ENCODE measurements around the gene ATP2B2.
A peak's percentile ranks its signal among the peaks of the same experiment; 100 is the strongest.

Gene ATP2B2

DNA sequence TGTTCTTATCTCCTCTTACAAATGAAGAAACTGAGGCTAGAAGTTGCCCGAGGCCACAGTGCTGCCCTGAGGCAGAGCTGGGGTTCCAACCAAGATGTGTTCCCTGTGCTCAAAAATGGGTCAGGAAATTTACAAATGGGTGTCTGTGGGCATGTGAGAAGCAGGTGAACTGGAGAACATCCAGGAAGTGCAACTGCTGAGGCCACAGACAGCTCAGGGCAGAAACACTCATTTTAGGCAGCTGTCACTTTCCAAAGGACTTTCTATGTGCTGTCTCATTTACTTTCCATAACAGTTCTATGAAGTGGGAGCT, 47.2 kb upstream of the ATP2B2 start:
- H2BK120ac ChIP-seq (ENCODE audit: low read depth, low read length), result no peak overlapping the region
- no peak overlapping the region for H2BK15ac ChIP-seq (ENCODE audit: low read length)
- H3K27ac ChIP-seq (replicated peaks; ENCODE audit: low read length), result no peak overlapping the region
- H3K4me1 ChIP-seq (ENCODE audit: control insufficient read depth in 2 of 2, insufficient read depth in 1 of 2, low read depth in 1 of 2, low read length in 2 of 2), result peaks cover 12 to 33% of the 10 kb centered on the region in 2 donors
- peaks cover 0 to under 1% (median 0%) of the 10 kb centered on the region in 3 experiments for H3K27me3 ChIP-seq (ENCODE audit: control insufficient read depth in 3 of 3, insufficient read depth in 3 of 3, low read depth in 1 of 3, low read length in 3 of 3)
- no peak overlapping the region for H3K4me3 ChIP-seq (ENCODE audit: low read length in 2 of 2)
- H3K4ac ChIP-seq (ENCODE audit: low read length), result no peak overlapping the region
- H3K4me2 ChIP-seq (ENCODE audit: insufficient read depth, low read length, poor library complexity, severe bottlenecking), result no peak overlapping the region
- H3K14ac ChIP-seq (ENCODE audit: low read length), result no peak overlapping the region
- H4K91ac ChIP-seq (ENCODE audit: low read depth, low read length, poor library complexity), result no peak overlapping the region
- no peaks in the 10 kb centered on the region for H3K36me3 ChIP-seq (replicated peaks in 1 of 2; ENCODE audit: control insufficient read depth in 2 of 2, insufficient read depth in 2 of 2, low read length in 2 of 2)
- no peak overlapping the region for H4K8ac ChIP-seq (ENCODE audit: low read depth, low read length)
- H2AFZ ChIP-seq (ENCODE audit: low read length), result no peak overlapping the region
- peaks cover 0 to 2% of the 10 kb centered on the region in 2 donors for H3K9me3 ChIP-seq (replicated peaks in 1 of 2; ENCODE audit: control insufficient read depth in 2 of 2, insufficient read depth in 1 of 2, low read depth in 1 of 2, low read length in 2 of 2)
- no CpG with 5 or more reads among the region's 1 CpG for WGBS, 2 donors (ENCODE audit: extremely low coverage in 2 of 2, insufficient read length in 2 of 2, insufficient replicate concordance in 1 of 2)
- H2BK12ac ChIP-seq (ENCODE audit: low read length), result no peak overlapping the region
- no peak overlapping the region for H3K23ac ChIP-seq (ENCODE audit: low read depth, low read length, poor library complexity)
- H3K79me1 ChIP-seq (ENCODE audit: low read depth, low read length), result no peaks in the 10 kb centered on the region
- no peak overlapping the region for H2AK5ac ChIP-seq (ENCODE audit: low read depth, low read length)
- H3K18ac ChIP-seq (ENCODE audit: low read length), result no peak overlapping the region
- DNase-seq (ENCODE audit: low spot score), result no peak
- H3K9ac ChIP-seq (ENCODE audit: low read depth, low read length, poor library complexity), result no peak overlapping the region
- peak overlapping the region; percentile 4 for H2BK5ac ChIP-seq (ENCODE audit: low read length)

DNA sequence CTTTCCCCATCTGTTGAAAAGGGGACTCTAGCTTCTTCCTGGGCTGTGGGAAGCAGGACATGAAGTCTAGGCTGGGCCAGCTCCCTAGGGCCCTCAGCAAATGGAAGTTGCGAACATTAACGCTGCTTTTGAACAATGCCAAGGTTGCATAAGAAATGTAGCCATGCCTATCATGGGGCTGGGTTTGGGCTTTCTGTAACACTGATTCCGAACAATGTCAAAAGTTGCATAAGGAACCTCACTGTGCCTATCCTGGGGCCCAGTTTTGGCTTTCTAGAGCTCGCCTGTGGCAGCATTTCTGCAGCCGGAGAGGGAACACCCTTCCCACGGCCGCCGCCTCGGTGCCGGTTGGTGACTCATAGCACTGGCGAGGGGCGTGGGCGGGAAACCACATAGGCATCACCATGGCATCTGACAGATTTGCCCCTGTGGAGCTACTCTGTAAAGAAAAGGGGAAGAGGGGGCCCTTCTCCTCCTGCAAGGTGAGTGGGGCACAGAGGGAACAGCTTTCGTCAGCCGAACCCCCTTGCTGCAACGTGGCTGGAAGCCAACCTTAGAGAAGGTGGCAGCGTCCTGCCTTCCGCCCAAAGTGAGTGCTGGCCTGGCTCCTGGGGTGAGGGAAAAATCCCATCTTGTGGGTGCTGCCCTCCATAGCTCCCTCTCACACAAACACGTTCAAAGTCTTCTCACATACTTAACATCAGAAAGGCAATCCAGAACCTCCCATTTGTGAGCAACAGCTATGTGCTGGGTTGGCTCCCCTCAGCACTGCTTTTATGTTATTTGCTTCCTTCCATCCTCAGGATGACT, 46.6 kb upstream of the ATP2B2 start:
- peak overlapping the region; percentile 3 for H2AK5ac ChIP-seq (ENCODE audit: low read depth, low read length)
- H4K91ac ChIP-seq (ENCODE audit: low read depth, low read length, poor library complexity), result no peak overlapping the region

DNA sequence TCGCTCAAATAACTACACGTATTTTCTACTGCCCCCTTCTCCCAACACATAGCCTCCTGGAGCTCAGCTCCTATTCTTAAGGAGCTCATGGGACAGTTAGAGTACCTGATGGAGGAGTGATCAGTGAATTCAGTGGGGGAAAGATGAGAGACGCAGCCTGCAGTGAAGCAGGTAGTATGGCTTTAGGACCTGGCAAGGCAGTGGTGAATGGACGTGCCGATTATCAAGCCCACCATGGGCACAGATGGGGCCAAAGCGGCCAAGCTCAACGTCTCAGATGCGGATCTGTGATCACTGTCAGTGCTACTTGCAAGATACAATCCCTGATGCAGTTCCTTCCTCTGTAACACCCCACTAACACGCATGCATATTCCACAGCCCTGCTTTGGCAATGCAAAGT, 45.8 kb upstream of the ATP2B2 start:
- peaks cover 12 to 31% of the 10 kb centered on the region in 2 donors for H3K4me1 ChIP-seq (ENCODE audit: control insufficient read depth in 2 of 2, insufficient read depth in 1 of 2, low read depth in 1 of 2, low read length in 2 of 2)
- H3K4me3 ChIP-seq (ENCODE audit: low read length in 2 of 2), result no peak overlapping the region
- no peak overlapping the region for H2BK5ac ChIP-seq (ENCODE audit: low read length)
- no peak overlapping the region for H2AK5ac ChIP-seq (ENCODE audit: low read depth, low read length)
- no peak overlapping the region for H2BK120ac ChIP-seq (ENCODE audit: low read depth, low read length)
- H3K23ac ChIP-seq (ENCODE audit: low read depth, low read length, poor library complexity), result no peak overlapping the region
- DNase-seq (ENCODE audit: low spot score), result no peak
- H3K14ac ChIP-seq (ENCODE audit: low read length), result no peak overlapping the region
- H3K18ac ChIP-seq (ENCODE audit: low read length), result peak overlapping the region; percentile 51
- H3K9ac ChIP-seq (ENCODE audit: low read depth, low read length, poor library complexity), result no peak overlapping the region
- peak overlapping the region; percentile 6 for H2AFZ ChIP-seq (ENCODE audit: low read length)
- no peak overlapping the region for H3K4ac ChIP-seq (ENCODE audit: low read length)
- no peaks in the 10 kb centered on the region for H3K27me3 ChIP-seq (ENCODE audit: control insufficient read depth in 3 of 3, insufficient read depth in 3 of 3, low read depth in 1 of 3, low read length in 3 of 3)
- peaks cover 0 to 2% of the 10 kb centered on the region in 2 donors for H3K9me3 ChIP-seq (replicated peaks in 1 of 2; ENCODE audit: control insufficient read depth in 2 of 2, insufficient read depth in 1 of 2, low read depth in 1 of 2, low read length in 2 of 2)
- no peak overlapping the region for H3K4me2 ChIP-seq (ENCODE audit: insufficient read depth, low read length, poor library complexity, severe bottlenecking)
- H3K79me1 ChIP-seq (ENCODE audit: low read depth, low read length), result no peaks in the 10 kb centered on the region
- no peak overlapping the region for H3K27ac ChIP-seq (replicated peaks; ENCODE audit: low read length)
- no peak overlapping the region for H4K91ac ChIP-seq (ENCODE audit: low read depth, low read length, poor library complexity)
- H2BK12ac ChIP-seq (ENCODE audit: low read length), result no peak overlapping the region
- WGBS, 2 donors (ENCODE audit: extremely low coverage in 2 of 2, insufficient read length in 2 of 2, insufficient replicate concordance in 1 of 2), result no CpG with 5 or more reads among the region's 9 CpGs
- H3K36me3 ChIP-seq (replicated peaks in 1 of 2; ENCODE audit: control insufficient read depth in 2 of 2, insufficient read depth in 2 of 2, low read length in 2 of 2), result no peaks in the 10 kb centered on the region
- no peak overlapping the region for H4K8ac ChIP-seq (ENCODE audit: low read depth, low read length)
- H2BK15ac ChIP-seq (ENCODE audit: low read length), result peak overlapping the region; percentile 34

More for the DNA sequence above, 46.6 kb upstream of the ATP2B2 start:
- Histone ChIP-seq H3K4me2 (ENCODE audit: insufficient read depth, low read length, poor library complexity, severe bottlenecking) (no peak overlapping the region), H3K14ac (ENCODE audit: low read length) (no peak overlapping the region), H3K27ac (replicated peaks; ENCODE audit: low read length) (no peak overlapping the region), H2BK120ac (ENCODE audit: low read depth, low read length) (peak overlapping the region; percentile 2), H2AFZ (ENCODE audit: low read length) (no peak overlapping the region), H3K4me3 (ENCODE audit: low read length in 2 of 2) (no peak overlapping the region), H2BK12ac (ENCODE audit: low read length) (peak overlapping the region; percentile 11), H3K9ac (ENCODE audit: low read depth, low read length, poor library complexity) (no peak overlapping the region), H3K79me1 (ENCODE audit: low read depth, low read length) (no peaks in the 10 kb centered on the region), H3K9me3 (replicated peaks in 1 of 2; ENCODE audit: control insufficient read depth in 2 of 2, insufficient read depth in 1 of 2, low read depth in 1 of 2, low read length in 2 of 2) (peaks cover 0 to 2% of the 10 kb centered on the region in 2 donors), H2BK15ac (ENCODE audit: low read length) (no peak overlapping the region), H3K4ac (ENCODE audit: low read length) (no peak overlapping the region), H3K36me3 (replicated peaks in 1 of 2; ENCODE audit: control insufficient read depth in 2 of 2, insufficient read depth in 2 of 2, low read length in 2 of 2) (no peaks in the 10 kb centered on the region), H3K27me3 (ENCODE audit: control insufficient read depth in 3 of 3, insufficient read depth in 3 of 3, low read depth in 1 of 3, low read length in 3 of 3) (no peaks in the 10 kb centered on the region), H3K18ac (ENCODE audit: low read length) (peak overlapping the region; percentile 20), H4K8ac (ENCODE audit: low read depth, low read length) (no peak overlapping the region), H3K23ac (ENCODE audit: low read depth, low read length, poor library complexity) (no peak overlapping the region), H2BK5ac (ENCODE audit: low read length) (peak overlapping the region; percentile 4), H3K4me1 (ENCODE audit: control insufficient read depth in 2 of 2, insufficient read depth in 1 of 2, low read depth in 1 of 2, low read length in 2 of 2) (peaks cover 12 to 33% of the 10 kb centered on the region in 2 donors)
- WGBS, 2 donors (ENCODE audit: extremely low coverage in 2 of 2, insufficient read length in 2 of 2, insufficient replicate concordance in 1 of 2), result no CpG with 5 or more reads among the region's 19 CpGs
- DNase-seq (ENCODE audit: low spot score), result no peak

GRCh38 chr3:10550705-10551104, 45.3 kb upstream of the ATP2B2 start:
- Histone ChIP-seq H3K27ac (replicated peaks; ENCODE audit: low read length) (no peak overlapping the region), H2BK5ac (ENCODE audit: low read length) (no peak overlapping the region), H2BK12ac (ENCODE audit: low read length) (peak overlapping the region; percentile 1), H2AFZ (ENCODE audit: low read length) (peak overlapping the region; percentile 6), H2AK5ac (ENCODE audit: low read depth, low read length) (peak overlapping the region; percentile 21), H3K4me3 (ENCODE audit: low read length in 2 of 2) (no peak overlapping the region), H3K27me3 (ENCODE audit: control insufficient read depth in 3 of 3, insufficient read depth in 3 of 3, low read depth in 1 of 3, low read length in 3 of 3) (no peaks in the 10 kb centered on the region), H3K79me1 (ENCODE audit: low read depth, low read length) (no peaks in the 10 kb centered on the region), H3K14ac (ENCODE audit: low read length) (no peak overlapping the region), H3K9ac (ENCODE audit: low read depth, low read length, poor library complexity) (no peak overlapping the region), H3K9me3 (replicated peaks in 1 of 2; ENCODE audit: control insufficient read depth in 2 of 2, insufficient read depth in 1 of 2, low read depth in 1 of 2, low read length in 2 of 2) (peaks cover 0 to 2% of the 10 kb centered on the region in 2 donors), H4K91ac (ENCODE audit: low read depth, low read length, poor library complexity) (no peak overlapping the region), H3K4me1 (ENCODE audit: control insufficient read depth in 2 of 2, insufficient read depth in 1 of 2, low read depth in 1 of 2, low read length in 2 of 2) (peaks cover 12 to 33% of the 10 kb centered on the region in 2 donors), H3K23ac (ENCODE audit: low read depth, low read length, poor library complexity) (no peak overlapping the region), H2BK120ac (ENCODE audit: low read depth, low read length) (no peak overlapping the region), H2BK15ac (ENCODE audit: low read length) (peak overlapping the region; percentile 34), H3K4me2 (ENCODE audit: insufficient read depth, low read length, poor library complexity, severe bottlenecking) (no peak overlapping the region), H4K8ac (ENCODE audit: low read depth, low read length) (no peak overlapping the region), H3K36me3 (replicated peaks in 1 of 2; ENCODE audit: control insufficient read depth in 2 of 2, insufficient read depth in 2 of 2, low read length in 2 of 2) (no peaks in the 10 kb centered on the region), H3K18ac (ENCODE audit: low read length) (peak overlapping the region; percentile 51), H3K4ac (ENCODE audit: low read length) (no peak overlapping the region)
- no CpG with 5 or more reads among the region's 10 CpGs for WGBS, 2 donors (ENCODE audit: extremely low coverage in 2 of 2, insufficient read length in 2 of 2, insufficient replicate concordance in 1 of 2)
- no peak for DNase-seq (ENCODE audit: low spot score)
